Midbrain (tissue), 1 donor: ENCODE measurements around the gene MIF4GD.
"Not testable (repeated sequence)": the region's sequence is repeated elsewhere in the genome, so short reads cannot be mapped to it uniquely, and the experiment has no call there.

Source experiments
- DNase-seq: peaks from one replicate; lab custom pipeline; 2025; lab: John Stamatoyannopoulos, UW

Gene MIF4GD

GRCh38 chr17:75270966-75271232 is at the start of gene MIF4GD:
TSS of gene MIF4GD (minus strand) at chr17:75271231. CDS start at chr17:75270195, 1,036 bp downstream.
- DNase-seq: no peak

- DNase-seq: no peak
Observed at GRCh38 chr17:75319904-75320691, 49.1 kb upstream of the MIF4GD start.

GRCh38 chr17:75318615-75319222 is 47.7 kb upstream of the MIF4GD start:
- DNase-seq: no peak

GRCh38 chr17:75318211-75318610 is 47.2 kb upstream of the MIF4GD start:
- no peak for DNase-seq

- DNase-seq: no peak
Observed at GRCh38 chr17:75317671-75318070, 46.6 kb upstream of the MIF4GD start.

GRCh38 chr17:75316253-75316652 is 45.2 kb upstream of the MIF4GD start:
- DNase-seq: no peak

GRCh38 chr17:75315541-75316243 is 44.7 kb upstream of the MIF4GD start:
- DNase-seq: no peak

- DNase-seq: no peak
Observed at GRCh38 chr17:75313941-75314551, 43.0 kb upstream of the MIF4GD start.

GRCh38 chr17:75308732-75309629 is 38.0 kb upstream of the MIF4GD start:
- DNase-seq: no peak

- no peak for DNase-seq
Observed at GRCh38 chr17:75307957-75308731, 37.1 kb upstream of the MIF4GD start.

GRCh38 chr17:75301502-75302206 is 30.6 kb upstream of the MIF4GD start:
- no peak for DNase-seq

GRCh38 chr17:75301049-75301448 is 30.0 kb upstream of the MIF4GD start:
- no peak for DNase-seq

- no peak for DNase-seq
Observed at GRCh38 chr17:75300280-75300679, 29.2 kb upstream of the MIF4GD start.

GRCh38 chr17:75295201-75296158 is 24.4 kb upstream of the MIF4GD start:
- no peak for DNase-seq

GRCh38 chr17:75292810-75293448 is 21.9 kb upstream of the MIF4GD start:
- DNase-seq: not testable (repeated sequence)

- DNase-seq: peak; percentile 58
Observed at GRCh38 chr17:75289832-75290337, 18.9 kb upstream of the MIF4GD start.

GRCh38 chr17:75289115-75289831 is 18.2 kb upstream of the MIF4GD start, which contains the start of gene SLC25A19:
TSS of gene SLC25A19 (minus strand) at chr17:75289433. CDS start at chr17:75286764, 2,669 bp downstream.
- DNase-seq: peak; percentile 99

- no peak for DNase-seq
Observed at GRCh38 chr17:75288770-75289114, 17.7 kb upstream of the MIF4GD start.
